Activated CD8-positive, alpha-beta T cell treated with anti-CD3 and anti-CD28 coated beads, Interleukin-2, amount 10 ng/mL, durations not matched to agents 7 days and 5 days (primary cell): ENCODE results near the gene RTL10. TPM values are rescaled to one million over a fixed set of nuclear protein-coding genes. Genes with fewer than 3 reads are reported as not detected.

Experiments used
- ATAC-seq: fragments of 150-1000 bp; cut with Tn5 transposase; one replicate; pipeline ENCODE4 v1.10.0; 2021; ENCODE audit warnings: moderate library complexity
- CTCF ChIA-PET: fragments of 350-600 bp; sonication (Branson Sonifier 250); formaldehyde crosslinking; loops from one replicate; lab custom pipeline; 2021; ENCODE audit warnings: antibody characterized with exemption; lab: Charles Lee
- POLR2A ChIA-PET: fragments of 350-600 bp; sonication (Branson Sonifier 250); formaldehyde crosslinking; loops from one replicate; lab custom pipeline; 2021; ENCODE audit warnings: antibody characterized with exemption; lab: Charles Lee
- DNase-seq: peaks from one replicate; pipeline ENCODE4 v3.0.0-alpha.2; 2020
- H3K27ac Mint-ChIP-seq: one replicate; pipeline ENCODE4 v1.8.0; 2021; ENCODE audit warnings: mild to moderate bottlenecking, mixed read lengths
- H3K27me3 Mint-ChIP-seq: one replicate; pipeline ENCODE4 v1.8.0; 2021; ENCODE audit warnings: low read depth, mixed read lengths
- H3K36me3 Mint-ChIP-seq: one replicate; pipeline ENCODE4 v1.8.0; 2021; ENCODE audit warnings: low read depth, mixed read lengths
- H3K4me1 Mint-ChIP-seq: one replicate; pipeline ENCODE4 v1.8.0; 2021; ENCODE audit warnings: low read depth, mixed read lengths
- H3K4me3 Mint-ChIP-seq: one replicate; pipeline ENCODE4 v1.8.0; 2021; ENCODE audit warnings: mild to moderate bottlenecking, mixed read lengths
- H3K9me3 Mint-ChIP-seq: one replicate; pipeline ENCODE4 v1.8.0; 2022; ENCODE audit warnings: mixed read lengths; ENCODE audit not compliant: insufficient read depth
- total RNA-seq, 2 experiments: library from RNA; stranded (reverse); gene quantifications; one replicate each; pipeline ENCODE4 v1.2.3, GENCODE V29; 2021

Gene RTL10
- total RNA-seq, 2 experiments from 2014 or later: 16.1 to 17.0 TPM

DNA sequence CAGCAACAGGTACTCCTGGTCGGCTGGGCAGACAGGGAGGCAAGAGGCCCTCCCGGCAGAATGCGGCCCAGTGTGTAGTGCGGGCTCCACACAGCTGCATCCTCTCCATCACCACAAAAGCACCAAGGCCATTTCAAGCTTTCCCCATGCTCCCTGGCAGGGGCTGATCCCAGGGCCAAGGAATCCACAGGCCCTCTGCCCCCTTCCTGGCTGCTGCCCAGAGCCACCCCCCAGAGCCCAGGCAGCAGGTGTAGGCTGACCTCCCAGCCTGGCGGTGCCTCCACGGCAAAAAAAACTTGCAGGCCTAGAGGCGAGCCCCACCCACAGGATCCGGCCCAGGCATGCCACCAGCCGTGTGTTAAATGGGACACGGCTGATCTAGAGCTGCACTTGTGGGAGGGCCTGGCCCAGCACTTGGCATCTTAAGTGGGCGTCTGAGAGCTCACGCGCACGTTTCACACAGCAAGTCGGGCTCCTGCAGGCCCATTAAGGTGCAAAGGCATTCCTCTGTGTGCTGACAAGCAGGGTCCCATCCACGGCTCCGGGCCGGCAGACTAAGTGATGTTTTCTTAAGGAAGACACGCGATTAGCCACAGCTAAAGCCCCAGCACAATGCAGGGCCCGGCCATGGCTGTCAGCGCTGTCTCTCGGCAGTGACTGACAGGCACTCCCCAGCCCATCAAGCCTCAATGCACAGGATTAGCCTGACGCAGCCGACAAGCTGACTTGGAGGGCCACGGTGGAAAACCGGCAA lies 19.8 kb upstream of the RTL10 start:
- peak; percentile 53 for DNase-seq
- Mint-ChIP-seq H3K9me3 (no peaks in the 10 kb centered on the region), H3K4me1 (peaks cover 12% of the 10 kb centered on the region), H3K36me3 (no peaks in the 10 kb centered on the region), H3K4me3 (peak overlapping the region; percentile 28), H3K27ac (peak overlapping the region; percentile 61), H3K27me3 (no peaks in the 10 kb centered on the region)
- POLR2A ChIA-PET: interaction anchor here (2.0 to 2.1 kb wide), 2 partner anchors 12 to 19 kb away, joined by 6 to 8 read pairs; no protein-coding TSS in a partner anchor
- peak; percentile 61 for ATAC-seq
- CTCF ChIA-PET: interaction anchor here (0.7 to 0.9 kb wide), 3 partner anchors 20 to 144 kb away, joined by 3 read pairs; no protein-coding TSS in a partner anchor

DNA sequence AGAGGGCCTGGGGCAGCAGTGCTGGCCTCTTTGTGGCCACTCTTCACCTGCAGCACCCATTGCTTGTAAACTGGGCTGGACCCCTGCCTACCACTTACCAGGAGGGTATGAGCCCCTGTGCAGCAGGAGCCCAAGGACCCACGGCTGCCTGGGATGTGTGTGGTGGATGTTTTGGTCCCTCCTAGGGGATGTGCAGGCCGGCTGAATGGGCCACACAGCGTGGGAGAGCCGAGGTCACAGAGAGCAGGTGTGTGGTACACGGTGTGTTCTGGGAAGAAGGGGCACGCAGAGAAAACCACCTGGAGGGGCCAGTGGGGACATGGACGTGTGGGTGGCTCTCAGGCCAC lies 19.3 kb upstream of the RTL10 start:
- H3K9me3 Mint-ChIP-seq: no peaks in the 10 kb centered on the region
- ChIA-PET POLR2A (interaction anchor here (2.0 kb wide), 1 partner anchor 18 kb away, joined by 6 read pairs; no protein-coding TSS in a partner anchor), CTCF (interaction anchor here (0.7 kb wide), 1 partner anchor 144 kb away, joined by 3 read pairs; no protein-coding TSS in a partner anchor)
- H3K36me3 Mint-ChIP-seq: no peaks in the 10 kb centered on the region
- no peak for DNase-seq
- peak overlapping the region; percentile 61 for H3K27ac Mint-ChIP-seq
- no peak overlapping the region for H3K4me3 Mint-ChIP-seq
- no peak for ATAC-seq
- H3K27me3 Mint-ChIP-seq: no peaks in the 10 kb centered on the region
- H3K4me1 Mint-ChIP-seq: peaks cover 12% of the 10 kb centered on the region

DNA sequence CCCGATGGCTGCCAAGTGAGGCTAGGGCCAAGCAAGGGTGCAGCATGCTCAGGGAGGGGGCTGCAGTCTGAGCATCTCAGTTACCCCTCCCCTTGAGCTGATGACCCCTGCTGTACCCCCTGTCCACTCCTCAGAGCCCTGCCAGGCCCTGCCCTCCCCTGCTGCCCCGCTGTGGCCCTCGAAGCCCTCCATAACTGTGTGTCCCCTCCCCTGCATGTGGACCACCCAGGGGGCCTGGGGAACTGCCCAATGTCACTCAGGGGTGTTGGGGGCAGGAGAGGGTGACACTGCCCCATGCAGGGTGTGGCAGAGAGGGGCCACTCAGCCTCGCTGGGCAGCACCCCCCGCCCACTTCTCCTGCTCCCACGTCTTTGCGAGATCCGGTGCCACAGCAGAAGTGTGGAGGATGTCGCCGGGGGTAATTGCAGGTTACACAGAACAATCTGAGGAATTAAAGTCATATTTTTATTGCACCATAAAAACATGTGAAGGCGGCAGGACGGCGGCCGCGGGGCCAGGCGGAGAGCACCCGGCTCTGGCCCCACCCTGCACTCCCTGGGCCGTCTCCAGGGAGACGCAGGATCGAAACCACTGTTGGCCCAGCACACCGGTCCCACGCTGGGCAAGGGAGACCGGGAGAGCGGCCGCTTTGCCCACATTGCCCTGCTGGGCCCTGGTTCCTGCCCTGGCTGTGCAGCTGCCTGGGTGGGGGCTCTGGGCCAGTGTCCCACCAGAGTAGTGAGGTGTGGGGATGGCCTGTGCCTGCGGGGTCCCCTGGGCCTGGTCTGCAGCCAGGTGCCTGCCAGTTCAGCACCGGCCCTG lies 18.7 kb upstream of the RTL10 start:
- no peaks in the 10 kb centered on the region for H3K27me3 Mint-ChIP-seq
- no peak for ATAC-seq
- H3K4me3 Mint-ChIP-seq: no peak overlapping the region
- H3K4me1 Mint-ChIP-seq: peaks cover 12% of the 10 kb centered on the region
- no peaks in the 10 kb centered on the region for H3K9me3 Mint-ChIP-seq
- ChIA-PET CTCF (no interaction called here), POLR2A (interaction anchor here (2.0 kb wide), 1 partner anchor 18 kb away, joined by 6 read pairs; no protein-coding TSS in a partner anchor)
- no peak overlapping the region for H3K27ac Mint-ChIP-seq
- no peak for DNase-seq
- no peaks in the 10 kb centered on the region for H3K36me3 Mint-ChIP-seq

DNA sequence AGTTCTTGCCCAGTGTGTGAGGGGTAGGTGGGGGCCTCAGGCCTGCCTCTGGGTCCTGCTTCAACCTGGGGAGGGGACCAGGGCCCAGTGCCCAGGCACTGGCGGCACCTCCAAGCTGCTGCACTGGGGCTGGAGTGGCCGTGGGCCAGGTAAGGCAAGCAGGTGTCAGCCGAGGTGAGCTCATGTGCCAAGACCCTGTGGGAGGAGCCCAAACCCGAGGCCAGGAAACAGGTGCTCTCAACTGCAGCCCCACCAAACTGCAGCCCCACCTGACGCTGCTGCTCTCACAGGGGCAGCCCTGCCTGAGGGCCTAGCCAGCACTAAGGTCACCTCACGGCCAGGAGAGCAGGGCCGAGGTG lies 18.1 kb upstream of the RTL10 start:
- CTCF ChIA-PET: no interaction called here
- H3K4me3 Mint-ChIP-seq: no peak overlapping the region
- POLR2A ChIA-PET: no interaction called here

DNA sequence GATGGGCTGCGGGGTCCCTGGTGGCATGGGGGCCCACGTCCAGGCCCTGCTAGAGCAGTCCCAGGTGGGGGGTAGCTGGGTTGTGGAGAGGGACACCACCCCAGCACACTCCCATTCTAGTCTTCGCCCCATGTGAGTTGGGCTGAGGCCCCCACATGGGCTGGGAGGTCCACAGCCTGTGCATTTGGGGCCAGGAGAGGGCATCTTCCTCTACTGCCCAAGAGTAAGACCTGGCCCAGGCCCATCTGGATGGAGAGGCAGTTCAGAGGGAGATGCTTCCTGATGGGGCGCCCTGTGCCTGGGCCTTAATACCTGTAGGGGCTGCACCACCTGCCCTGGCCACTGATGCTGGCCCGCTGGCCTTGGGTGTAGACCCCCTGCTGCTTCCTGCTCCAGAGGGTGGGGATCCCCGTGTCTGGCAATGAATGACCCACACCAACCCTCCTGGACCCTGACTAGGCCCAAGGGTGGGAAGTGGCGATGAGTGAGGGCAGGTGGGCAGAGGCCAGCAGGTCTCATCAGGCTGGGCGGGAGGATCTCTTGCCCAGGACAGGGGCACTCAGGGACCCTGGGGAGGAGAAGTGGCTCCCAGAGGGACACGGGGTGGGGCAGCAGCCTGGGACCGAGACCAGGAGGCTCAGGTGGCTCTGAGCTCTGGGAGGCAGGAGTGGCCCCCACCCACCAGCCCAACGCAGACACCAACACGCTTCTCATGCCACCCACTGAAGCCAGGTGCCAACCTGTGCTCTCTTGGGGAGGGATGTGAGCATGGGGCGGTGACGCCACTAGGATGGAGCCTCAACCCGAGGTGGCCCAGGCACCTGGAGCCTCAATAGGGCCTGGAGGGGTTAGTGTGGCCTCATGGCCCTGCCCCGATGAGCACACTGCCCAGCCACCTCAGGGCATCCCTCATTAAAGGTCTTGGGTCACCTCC lies 17.4 kb upstream of the RTL10 start:
- DNase-seq: no peak
- ATAC-seq: no peak
- no peaks in the 10 kb centered on the region for H3K27me3 Mint-ChIP-seq
- no peaks in the 10 kb centered on the region for H3K36me3 Mint-ChIP-seq
- POLR2A ChIA-PET: no interaction called here
- no peak overlapping the region for H3K27ac Mint-ChIP-seq
- CTCF ChIA-PET: no interaction called here
- no peaks in the 10 kb centered on the region for H3K9me3 Mint-ChIP-seq
- H3K4me3 Mint-ChIP-seq: no peak overlapping the region
- H3K4me1 Mint-ChIP-seq: peaks cover 10% of the 10 kb centered on the region

More for the DNA sequence above, 18.1 kb upstream of the RTL10 start:
- no peak overlapping the region for H3K27ac Mint-ChIP-seq
- no peak for ATAC-seq
- no peak for DNase-seq
- H3K9me3 Mint-ChIP-seq: no peaks in the 10 kb centered on the region
- H3K27me3 Mint-ChIP-seq: no peaks in the 10 kb centered on the region
- H3K36me3 Mint-ChIP-seq: no peaks in the 10 kb centered on the region
- H3K4me1 Mint-ChIP-seq: peaks cover 12% of the 10 kb centered on the region

DNA sequence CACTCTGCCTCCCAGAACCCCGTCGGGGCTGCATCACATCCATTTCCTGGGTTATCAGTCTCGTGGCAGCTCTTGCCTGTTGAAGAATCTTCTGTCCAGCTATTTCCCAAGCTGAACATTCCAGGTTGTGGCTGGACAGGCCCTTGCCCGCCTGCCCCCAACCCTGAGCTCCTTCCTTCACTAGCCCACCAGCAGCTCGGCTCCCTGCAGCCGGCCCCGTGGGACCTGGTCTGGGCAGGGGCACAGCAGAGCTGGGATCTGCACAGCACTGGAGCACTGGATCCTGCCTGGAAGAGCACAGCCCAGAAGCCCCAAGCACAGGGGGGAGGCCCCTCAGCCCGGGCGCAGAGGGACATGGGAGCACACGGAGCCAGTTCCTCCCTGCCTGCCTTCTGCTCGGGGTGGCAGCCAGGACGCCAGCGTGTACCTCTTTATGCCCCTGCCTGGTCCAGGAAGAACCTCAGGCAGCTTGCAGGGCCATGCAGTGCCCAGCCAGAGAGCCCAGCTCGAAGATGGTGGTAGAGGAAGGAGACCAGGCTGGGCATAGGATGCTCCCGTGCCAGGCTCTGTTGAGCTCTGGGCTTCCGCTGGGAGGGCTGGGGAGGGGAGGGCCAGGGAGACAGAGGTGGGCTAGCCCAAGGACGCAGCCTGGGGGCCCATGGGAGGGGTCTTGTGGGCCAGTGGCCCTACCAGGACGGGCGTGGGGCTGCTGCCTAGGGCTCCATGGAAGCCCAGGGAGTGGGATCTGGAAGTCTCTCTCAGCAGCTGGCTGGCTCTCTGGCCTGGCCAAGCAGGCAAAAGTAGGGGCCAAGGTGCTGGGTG lies 16.6 kb upstream of the RTL10 start:
- Mint-ChIP-seq H3K36me3 (no peaks in the 10 kb centered on the region), H3K4me1 (peaks cover 10% of the 10 kb centered on the region), H3K4me3 (no peak overlapping the region), H3K27me3 (no peaks in the 10 kb centered on the region), H3K27ac (no peak overlapping the region), H3K9me3 (no peaks in the 10 kb centered on the region)
- ChIA-PET CTCF (no interaction called here), POLR2A (interaction anchor here (0.7 to 1.3 kb wide), 2 partner anchors 11 to 15 kb away, joined by 3 read pairs; no protein-coding TSS in a partner anchor)
- no peak for DNase-seq
- ATAC-seq: no peak

DNA sequence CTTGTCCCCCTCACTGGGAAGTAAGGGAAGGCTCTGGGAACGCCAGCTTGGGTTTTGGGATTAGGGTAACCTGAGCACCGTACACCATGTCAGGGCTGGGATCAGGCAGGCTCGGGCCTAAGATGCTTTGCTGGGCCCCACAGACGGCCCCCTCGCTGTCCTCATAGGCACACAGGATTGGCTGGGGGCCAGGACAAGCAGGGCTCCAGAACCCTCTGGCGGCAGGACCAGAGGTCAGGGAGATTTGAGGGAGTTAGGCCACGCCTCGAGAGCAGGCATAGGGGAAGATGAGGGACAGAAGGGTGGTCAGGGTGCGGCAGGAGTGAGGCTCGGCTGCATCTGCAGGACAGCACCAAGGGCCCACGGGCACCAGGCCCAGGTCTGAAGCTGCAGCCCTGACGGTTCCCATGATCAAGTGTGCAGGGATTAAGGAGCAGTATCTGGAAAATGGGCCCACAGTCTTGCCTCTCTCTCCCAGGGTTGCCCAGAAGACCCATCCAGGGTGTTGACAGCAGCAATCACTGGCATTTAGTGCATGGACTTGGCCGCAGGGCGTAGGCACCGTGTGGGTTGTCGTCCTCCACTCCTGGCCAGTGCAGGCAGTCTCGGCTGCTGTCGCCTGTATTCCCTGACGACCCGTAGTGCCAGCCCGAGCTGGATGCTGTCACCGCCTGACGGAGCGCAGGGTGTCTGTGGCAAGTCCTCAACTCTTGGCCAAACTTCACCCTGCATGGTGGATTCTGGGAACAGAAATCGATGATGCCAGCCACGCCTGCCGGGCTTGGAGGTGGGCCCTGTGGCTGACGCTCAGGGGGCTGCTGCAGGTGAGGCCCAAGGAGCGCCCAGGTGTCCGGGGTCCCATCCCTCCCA lies 15.7 kb upstream of the RTL10 start:
- Mint-ChIP-seq H3K9me3 (no peaks in the 10 kb centered on the region), H3K27ac (no peak overlapping the region), H3K27me3 (no peaks in the 10 kb centered on the region), H3K4me1 (peaks cover 10% of the 10 kb centered on the region), H3K4me3 (no peak overlapping the region), H3K36me3 (no peaks in the 10 kb centered on the region)
- ATAC-seq (no peak), DNase-seq (no peak)
- POLR2A ChIA-PET: interaction anchor here (0.7 to 1.3 kb wide), 2 partner anchors 11 to 14 kb away, joined by 3 read pairs; no protein-coding TSS in a partner anchor
- CTCF ChIA-PET: no interaction called here

DNA sequence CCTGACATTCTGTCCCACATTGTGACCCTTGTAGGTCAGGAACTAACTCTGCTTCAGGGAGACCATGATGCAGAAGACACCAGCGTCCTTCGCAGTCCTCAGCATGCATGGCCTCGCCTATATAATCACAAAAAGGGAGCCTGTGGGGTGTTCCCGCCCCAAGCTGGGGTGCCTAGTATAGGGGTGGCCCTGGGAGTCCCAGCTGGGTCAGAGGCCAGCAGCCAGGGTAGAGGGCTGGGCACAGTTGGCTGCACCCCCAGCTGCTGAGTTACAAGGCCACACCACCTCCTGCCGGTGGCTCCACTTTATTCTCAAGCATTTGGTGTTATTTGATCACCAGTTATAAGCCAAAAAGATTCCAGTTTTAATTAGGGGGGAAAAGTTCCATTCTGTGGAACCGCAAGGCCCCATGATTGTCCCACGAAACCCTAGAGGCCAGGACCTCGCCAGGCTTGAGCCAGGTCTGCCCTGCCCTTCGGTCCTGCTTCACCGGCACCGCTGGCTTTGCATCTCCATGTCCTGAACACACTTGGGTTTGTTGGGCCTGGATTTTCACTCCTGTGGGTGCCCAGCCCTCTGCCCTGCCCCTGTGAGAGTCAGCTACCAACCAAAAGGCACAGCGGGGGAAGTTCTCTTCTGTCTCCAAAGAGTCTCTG lies 15.0 kb upstream of the RTL10 start:
- ChIA-PET CTCF (interaction anchor here (0.9 kb wide), 1 partner anchor 14 kb away, joined by 4 read pairs; no protein-coding TSS in a partner anchor), POLR2A (no interaction called here)
- no peaks in the 10 kb centered on the region for H3K27me3 Mint-ChIP-seq
- H3K4me1 Mint-ChIP-seq: peaks cover 7% of the 10 kb centered on the region
- no peaks in the 10 kb centered on the region for H3K9me3 Mint-ChIP-seq
- no peak overlapping the region for H3K27ac Mint-ChIP-seq
- DNase-seq (no peak), ATAC-seq (no peak)
- H3K4me3 Mint-ChIP-seq: no peak overlapping the region
- no peaks in the 10 kb centered on the region for H3K36me3 Mint-ChIP-seq

DNA sequence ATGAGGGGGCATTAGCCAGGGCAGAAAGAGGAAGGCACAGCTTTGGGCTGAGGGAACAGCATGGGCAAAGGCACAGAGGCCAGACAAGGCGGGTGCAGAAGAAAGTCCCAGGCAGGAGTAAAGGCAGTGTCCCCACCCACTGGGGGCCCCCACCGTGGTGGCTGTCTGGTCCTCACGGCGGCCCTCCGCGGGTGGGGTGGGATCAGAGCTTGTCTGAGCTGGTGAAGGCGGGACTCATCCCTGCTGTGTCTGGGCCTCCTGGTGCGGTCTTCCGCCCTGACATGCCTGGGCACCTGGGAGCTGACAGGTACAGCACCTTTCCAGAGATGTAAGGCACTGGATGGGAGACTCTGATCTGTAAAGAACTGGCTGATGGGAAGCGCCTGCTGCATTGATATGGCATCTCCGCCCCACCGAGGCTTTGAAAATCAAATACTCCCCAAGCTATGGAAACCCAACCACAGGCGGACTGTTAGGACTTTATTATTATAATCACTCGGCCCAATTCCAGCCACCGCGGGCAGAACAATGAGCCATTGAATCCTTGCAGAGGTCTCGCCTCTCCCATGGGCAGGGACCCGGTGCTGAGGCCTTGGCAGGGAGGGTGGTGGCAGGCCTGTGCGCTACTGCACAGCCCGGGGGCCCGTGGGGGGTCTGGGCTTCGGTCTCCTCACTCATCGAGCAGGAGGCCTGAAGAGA lies 14.2 kb upstream of the RTL10 start:
- CTCF ChIA-PET: interaction anchor here (0.9 kb wide), 1 partner anchor 13 kb away, joined by 4 read pairs; no protein-coding TSS in a partner anchor
- no peak for ATAC-seq

More for the DNA sequence above, 14.2 kb upstream of the RTL10 start:
- Mint-ChIP-seq H3K36me3 (no peaks in the 10 kb centered on the region), H3K4me3 (no peak overlapping the region), H3K9me3 (no peaks in the 10 kb centered on the region), H3K27me3 (no peaks in the 10 kb centered on the region), H3K27ac (no peak overlapping the region), H3K4me1 (peaks cover under 1% of the 10 kb centered on the region)
- POLR2A ChIA-PET: interaction anchor here (1.6 kb wide), 1 partner anchor 13 kb away, joined by 3 read pairs; no protein-coding TSS in a partner anchor
- DNase-seq: no peak
